OCI-M1 (cell line): Measurements from ENCODE around the gene COA1.
"Not testable (repeated sequence)": the region's sequence is repeated elsewhere in the genome, so short reads cannot be mapped to it uniquely, and the experiment has no call there.

Experiments used
- DNase-seq: peaks from one replicate; lab custom pipeline; 2025; lab: John Stamatoyannopoulos, UW

Gene COA1

DNA sequence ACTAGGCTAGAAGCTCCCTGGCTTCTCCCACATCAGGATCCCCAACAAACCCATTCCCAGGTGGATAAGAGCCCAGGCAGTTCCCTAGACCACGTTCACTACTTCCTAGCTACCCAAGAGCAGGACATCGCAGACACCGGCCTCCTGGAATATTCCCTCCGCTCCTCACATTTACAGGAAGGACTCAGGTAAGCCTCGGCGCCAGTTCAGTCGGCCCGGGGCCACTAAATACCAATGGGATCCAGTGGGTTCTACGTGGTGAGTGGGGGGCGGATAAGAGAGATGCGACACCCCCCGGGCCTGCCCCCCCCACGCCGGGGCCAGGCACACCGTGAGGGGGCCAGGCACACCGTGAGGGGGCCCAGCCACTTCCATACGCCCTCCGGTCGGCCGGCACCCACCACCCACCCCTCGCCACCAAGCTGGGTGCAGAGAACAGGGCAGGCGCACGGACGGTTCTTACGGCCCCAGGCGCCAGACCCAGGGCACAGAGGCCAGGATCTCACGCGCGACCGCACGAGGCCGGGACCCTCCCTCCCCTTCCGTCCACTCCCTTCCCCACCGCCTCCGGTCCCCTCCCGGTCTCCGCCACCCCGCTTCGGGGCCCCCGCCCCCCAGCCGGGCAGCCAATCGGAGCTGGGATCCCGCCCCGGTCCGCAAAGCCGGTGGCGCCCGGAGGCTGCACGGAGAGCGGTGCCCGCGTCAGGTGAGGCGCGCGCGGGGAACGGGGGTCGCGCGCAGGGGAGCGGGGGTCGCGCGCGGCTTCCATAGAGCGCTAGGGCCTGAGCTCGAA lies 28.9 kb upstream of the COA1 start, which contains the start of gene BLVRA:
BLVRA (plus strand) TSS at position 652 of the 793 bp plus-strand sequence. CDS start 12,479 bp downstream, outside the sequence.
- DNase-seq, result peak; percentile 64

DNA sequence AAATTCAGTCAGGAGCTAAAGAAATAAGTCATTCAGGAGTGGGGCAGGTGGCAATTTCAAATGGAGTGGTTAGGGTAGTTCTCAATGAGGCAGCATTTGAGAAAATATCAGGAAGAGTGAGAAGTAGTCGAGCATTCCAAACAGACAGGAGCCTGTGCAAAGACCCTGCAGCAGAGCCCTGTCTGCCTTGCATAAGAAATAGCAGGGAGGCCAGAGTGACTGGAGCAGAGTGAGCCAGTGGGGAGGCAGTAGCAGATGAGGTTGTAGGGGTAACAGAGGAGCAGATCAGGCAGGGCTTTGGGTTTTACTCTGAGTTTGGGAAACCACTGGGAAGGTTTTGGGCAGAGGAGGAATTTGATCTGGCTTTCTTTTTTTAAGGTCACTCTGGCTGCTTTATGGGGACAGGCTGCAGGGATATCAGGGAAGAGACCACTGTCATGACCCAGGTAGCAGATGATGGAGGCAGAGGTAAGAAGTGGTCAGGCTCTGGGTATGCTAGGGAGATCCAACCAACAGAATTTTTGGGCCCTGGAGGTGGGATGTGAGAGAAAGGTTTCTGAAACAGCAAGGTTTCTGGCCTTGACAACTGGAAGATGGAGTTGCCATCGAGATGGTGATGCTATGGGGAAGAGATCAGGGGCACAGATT lies 27.9 kb upstream of the COA1 start:
- DNase-seq, result peak; percentile 37

DNA sequence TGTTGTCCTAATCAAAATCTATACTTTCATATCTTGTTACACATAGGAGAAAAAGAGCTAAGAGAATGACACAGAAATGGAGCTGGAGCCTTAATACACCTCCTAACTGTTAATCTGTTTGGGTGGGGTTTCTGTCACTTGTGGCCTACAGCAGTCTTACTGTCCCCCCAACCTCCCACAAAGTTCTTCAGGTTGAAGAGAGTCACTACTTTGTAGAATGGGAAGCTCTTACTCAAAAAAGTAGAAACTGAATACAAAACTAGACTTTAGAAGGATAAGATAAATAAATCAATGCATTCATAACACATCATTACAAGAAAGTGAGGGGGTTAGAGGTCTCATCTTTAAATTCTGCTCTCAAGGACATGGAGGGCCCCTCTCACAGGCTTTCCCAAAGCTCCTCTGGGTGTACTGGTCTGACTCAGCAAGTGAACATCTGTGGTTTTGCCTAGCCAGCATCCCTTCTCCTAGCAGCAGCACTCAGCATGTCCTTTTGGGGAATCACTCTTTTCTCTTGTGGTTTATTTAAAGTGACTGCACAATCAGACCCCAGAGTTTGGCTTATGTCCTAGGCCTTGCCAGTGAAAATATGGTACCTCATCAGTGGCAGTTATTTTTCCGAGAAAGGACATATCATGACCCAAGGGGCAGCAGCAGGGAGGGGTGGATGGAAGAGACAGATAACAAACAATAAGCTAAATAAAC lies 27.2 kb upstream of the COA1 start:
- DNase-seq, result peak; percentile 89

DNA sequence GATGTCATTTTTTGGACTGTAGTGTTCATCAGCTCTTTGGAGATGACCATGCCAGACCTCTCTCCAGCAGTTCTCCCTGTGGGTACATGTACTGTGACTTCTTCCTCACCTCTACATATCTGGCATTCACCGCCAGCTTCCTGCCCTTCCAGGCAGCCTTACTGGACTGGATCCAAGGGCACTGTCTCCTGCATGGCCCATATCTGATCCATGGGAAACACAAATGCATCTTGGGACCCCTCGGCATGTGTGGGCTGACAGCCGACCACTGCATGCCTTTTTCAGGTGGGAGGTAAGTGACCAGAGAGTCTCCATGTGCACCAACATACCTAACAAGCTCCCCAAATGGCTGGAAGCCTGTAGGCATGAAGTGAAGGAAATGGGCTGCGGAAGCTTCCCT lies 25.3 kb upstream of the COA1 start:
- DNase-seq, result no peak

DNA sequence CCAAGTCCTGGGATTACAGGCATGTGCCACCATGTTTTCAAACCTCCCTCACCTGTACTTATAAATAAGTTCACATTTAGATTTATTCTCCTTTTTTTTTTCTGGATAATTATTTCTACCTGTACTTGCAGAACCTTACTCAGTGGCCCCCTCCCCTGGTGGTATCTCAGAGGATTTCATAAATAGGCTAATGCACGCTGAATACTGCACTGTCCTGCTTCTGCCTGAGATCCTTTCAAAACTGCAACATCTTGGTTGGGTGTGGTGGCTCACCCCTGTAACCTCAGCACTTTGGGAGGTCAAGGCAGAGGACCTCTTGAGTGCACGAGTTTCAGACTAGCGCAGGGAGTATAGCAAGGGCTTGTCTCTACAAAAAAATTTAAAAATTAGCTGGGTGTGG lies 24.5 kb upstream of the COA1 start:
- no peak for DNase-seq

DNA sequence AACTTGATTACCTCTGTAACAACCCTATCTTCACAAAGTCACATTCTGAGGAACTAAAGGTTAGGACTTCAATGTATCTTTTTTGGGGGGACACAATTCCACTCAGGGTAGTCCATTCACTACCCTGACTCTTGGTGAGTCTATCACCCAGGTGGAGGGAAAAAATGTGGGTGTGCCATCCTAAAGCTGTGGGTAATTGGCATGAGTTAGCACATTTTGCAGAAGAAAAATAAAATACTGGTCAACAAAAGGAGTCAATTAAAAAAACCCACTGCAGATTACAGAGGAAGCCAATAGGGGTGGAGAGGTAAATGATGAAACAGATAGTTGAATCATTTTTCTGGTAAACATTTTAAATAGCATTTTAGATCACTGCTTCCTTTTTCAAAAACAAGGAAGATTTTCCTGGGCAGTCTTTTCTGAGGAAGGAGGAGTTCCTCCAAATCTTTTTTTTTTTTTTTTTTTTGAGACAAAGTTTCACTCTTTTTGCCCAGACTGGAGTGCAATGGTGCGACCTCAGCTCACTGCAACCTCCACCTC lies 24.0 kb upstream of the COA1 start:
- peak; percentile 19 for DNase-seq

DNA sequence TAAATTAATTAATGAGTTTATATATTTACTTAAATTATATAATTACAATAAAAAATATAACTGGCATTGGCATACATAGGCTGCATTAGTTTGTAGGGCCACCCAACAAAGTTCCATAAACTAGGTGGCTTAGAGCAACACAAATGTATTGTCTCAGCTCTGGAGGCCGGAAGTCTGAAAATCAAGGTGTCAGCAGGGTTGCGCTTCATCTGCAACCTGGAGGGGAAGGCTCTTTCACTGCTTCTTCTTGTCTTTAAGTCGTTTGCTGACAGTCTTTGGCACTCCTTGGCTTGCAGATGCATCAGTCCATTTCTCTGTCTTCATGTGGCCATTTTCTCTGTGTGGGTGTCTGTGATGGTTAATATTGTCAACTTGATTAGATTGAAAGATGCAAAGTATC lies 23.1 kb upstream of the COA1 start:
- no peak for DNase-seq

DNA sequence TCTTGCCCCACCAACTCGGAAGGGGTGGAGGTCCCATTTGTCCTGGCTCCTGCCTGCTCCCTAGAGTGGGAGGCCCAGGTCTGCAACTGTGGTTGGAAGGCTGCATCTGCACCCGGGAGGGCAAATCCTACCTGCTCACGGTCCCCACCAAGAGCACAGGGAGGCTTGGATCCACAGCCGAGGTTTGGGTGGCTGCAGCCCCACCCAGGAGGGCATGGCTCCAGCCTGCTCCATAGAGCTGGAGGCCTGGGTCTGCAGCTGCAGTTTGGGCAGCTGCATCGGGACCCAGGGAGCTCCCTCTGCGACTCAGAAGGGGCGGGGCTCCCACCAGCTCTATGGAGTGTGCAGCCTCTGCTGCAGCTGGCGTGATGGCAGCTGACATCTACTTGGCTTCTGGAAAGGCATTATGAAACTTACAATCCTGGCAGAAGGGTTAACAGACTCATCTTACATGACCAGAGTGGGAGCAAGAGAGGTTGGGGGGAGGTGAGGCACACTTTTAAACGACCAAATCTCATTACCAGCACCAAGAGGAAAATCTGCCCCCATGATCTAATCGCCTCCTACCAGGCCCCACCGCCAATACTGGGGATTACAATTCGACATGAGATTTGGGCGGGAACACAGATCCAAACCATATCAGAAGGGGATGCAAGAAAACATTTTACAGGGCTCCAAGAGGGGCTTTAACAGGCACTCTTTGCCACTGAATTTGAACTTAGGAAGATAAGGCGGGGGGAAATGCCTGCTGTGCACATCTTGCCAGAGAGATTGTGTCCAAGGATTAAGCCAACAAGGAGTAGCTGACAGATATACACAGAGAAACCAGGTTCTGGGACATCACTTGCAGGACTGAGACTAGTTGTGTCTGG lies 20.9 kb upstream of the COA1 start:
- peak; percentile 89 for DNase-seq

DNA sequence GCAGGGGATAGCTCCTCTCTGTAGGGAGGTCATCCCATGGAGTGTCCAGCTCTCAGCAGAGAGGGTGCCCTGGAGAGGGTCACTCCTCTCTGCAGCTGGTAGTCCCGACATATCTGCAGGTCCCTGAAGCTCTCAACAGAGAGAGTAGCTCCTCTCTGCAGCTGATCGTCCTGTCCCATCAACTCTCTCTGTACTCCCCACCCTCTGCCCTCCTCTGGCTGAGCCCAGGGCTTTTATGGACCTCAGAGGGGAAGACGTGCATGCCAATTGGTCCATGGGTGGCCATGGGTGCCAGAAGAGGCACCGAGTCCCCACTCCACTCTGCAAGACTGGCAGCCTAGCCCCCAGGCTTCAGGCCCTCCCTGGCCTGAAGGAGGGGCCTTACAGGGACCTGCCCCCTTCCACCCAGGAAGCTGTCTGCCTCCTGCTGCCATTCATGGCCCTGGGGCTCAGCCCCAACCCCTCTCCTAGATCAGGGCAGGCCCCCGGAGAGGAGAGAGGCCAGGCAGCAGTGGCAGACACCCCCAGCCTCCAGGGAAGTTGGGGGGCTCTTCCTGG lies 20.1 kb upstream of the COA1 start:
- no peak for DNase-seq

DNA sequence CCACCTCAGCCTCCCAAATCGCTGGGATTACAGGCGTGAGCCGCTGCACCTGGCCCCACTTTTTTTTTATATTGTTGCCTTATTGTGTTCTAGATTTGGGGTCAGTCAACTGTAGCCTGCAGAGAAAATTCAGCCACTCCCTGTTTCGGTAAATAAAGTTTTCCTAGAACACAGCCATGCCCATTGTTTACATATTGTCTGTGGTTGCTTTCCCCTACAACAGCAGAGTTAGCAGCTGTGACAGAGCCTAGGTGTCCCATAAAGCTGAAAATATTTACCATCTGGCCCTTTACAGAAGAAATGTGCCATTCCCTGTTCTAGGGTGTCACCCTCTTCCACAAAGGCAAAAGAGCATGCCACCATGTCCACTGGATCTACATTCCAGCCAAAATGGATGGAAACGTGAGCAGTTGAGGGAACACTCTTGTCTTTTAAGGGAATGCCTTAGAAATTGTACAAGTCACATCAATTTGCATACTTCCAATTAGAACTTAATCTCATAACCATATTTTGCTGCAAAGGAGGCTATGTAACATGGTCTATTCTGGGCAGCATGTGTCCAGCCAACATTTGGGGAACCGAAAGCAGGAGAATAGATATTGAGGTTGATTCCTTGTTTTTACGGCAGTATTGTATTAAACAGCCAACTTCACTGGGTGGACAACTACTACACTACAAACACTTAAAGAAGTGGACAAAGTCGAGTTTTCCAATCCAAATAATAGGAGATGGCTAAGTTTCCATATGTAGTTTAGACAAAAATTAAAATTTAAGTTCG lies 18.2 kb upstream of the COA1 start:
- no peak for DNase-seq

DNA sequence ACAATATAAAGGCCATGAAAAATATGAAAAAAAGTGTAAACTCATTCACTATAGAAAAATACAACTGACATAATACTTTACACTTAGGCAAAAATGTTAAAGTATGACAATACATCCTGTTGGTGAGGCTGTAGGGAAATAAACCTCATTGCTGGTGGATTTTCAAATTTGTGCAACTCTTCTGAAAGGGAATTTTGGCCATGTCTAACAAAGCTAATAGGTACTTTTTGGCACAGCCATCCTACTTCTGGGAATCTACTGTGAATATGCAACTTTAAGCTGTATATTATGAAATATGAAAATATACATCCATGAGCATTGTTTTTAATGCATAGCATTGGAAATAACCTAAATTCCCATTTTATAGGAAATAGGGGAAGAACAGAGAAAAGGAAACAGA lies 13.4 kb upstream of the COA1 start:
- DNase-seq, result no peak

DNA sequence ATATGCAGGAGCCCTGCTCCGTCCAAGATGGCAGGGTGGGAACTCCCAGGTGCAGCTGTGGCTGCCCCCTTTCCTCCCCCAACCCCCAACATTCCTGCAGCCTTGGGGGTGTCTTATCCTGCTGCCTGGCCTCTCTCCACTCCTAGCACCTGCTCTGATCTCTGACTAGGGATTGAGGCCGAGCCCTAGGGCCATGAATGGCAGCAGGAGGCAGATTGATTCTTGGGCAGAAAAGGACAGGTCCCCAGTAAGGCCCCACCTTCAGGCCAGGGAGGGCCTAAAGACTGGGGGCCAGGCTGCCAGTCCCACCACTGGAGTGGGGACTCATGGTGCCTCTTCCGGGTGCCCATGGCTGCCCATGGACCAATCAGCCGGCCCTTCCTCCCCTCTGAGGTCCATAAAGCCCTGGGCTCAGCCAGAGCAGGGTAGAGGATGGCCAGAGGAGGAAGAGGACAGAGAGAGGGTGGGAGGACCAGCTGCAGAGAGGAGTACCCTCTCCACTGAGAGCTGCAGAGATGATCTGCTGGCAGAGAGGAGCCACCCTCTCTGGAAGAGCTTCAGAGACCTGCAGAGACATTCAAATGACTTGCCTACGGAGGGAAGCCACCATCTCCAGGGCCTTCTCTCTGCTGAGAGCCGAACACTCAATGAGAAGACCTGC lies 8.3 kb upstream of the COA1 start:
- no peak for DNase-seq

DNA sequence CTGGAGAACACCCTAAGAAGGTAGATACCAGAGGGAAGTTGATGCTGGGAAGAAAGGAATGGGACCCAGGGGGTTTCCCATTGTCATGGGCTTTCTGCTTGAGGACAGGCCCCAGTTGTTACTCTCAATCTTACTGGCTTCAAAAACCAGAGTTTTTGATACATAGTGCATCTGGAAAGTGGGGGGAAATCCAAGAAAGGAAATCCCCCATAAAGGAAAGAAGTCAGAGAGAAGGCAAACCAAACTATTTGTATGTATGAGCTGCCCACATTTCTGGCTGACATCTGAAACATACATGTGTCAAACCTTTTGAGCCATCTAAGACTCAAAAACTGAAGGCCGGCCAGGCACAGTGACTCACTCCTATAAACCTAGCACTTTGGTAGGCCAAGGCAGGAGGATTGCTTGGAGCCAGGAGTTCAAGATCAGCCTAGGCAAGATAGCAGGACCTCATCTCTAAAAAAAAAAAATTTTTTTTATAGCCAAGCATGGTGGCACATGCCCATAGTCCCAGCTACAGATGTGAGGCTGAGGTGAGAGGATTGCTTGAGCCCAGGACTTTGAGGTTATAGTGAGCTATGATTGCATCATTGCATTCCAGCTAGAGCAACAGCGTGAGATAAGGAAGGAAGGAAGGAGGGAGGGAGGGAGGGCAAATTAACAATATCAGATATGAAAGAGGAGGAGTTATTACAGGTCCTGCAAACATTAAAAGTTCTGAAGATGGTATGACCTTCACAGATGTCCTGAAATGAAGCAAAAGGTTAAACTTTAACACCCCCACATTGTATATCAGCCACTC lies 6.7 kb upstream of the COA1 start:
- DNase-seq, result peak; percentile 74

DNA sequence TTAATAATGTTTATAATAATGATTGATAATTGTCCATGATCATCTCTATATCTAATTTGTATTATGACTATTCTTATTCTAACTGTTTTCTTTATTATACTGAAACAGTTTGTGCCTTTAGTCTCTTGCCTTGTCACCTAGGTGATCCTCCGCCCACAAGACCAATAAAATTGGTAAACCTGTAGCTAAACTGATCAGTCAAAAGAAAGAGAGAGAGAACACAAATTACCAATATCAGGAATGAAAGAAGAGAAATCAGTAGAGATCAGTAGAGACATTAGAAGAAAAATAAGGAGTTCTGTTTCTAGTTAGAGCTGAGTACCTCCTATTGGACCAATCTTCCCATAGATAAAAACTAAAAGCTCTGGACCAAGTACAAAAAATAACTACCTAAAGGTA lies 6.1 kb upstream of the COA1 start:
- no peak for DNase-seq

DNA sequence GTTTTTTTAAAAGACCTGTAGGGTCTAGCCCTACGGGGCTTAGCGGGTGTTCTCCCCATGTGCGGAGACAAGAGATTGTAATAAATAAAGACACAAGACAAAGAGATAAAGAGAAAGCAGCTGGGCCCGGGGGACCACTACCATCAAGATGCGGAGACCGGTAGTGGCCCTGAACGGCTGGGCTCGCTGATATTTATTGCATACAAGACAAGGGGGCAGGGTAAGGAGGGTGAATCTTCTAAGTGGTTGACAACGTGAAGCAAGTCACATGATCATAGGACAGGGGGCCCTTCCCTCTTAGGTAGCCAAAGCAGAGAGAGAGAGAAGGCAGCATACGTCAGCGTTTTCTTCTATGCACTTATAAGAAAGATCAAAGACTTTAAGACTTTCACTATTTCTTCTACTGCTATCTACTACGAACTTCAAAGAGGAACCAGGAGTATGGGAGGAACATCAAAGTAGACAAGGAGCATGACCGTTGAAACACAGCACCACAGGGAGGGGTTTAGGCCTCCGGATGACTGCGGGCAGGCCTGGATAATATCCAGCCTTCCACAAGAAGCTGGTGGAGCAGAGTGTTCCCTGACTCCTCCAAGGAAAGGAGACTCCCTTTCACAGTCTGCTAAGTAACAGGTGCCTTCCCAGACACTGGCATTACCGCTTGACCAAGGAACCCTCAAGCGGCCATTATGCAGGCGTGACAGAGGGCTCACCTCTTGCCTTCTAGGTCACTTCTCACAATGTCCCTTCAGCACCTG lies 5.4 kb upstream of the COA1 start:
- DNase-seq, result peak; percentile 86

DNA sequence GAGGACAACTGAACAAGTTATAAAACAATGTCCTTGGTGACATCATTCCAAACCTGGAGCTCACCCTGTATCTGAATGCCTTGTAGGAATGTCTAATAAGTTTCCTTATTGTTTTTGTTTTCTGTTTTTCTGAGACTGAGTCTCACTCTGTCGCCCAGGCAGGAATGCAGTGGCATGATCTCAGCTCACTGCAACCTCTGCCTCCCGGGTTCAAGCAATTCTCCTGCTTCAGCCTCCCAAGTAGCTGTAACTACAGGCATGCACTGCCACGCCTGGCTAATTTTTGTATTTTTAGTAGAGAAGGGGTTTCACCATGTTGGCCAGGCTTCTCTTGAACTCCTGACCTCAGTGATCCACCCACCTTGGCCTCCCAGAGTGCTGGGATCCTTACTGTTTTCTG lies 2.2 kb upstream of the COA1 start:
- not testable (repeated sequence) for DNase-seq

DNA sequence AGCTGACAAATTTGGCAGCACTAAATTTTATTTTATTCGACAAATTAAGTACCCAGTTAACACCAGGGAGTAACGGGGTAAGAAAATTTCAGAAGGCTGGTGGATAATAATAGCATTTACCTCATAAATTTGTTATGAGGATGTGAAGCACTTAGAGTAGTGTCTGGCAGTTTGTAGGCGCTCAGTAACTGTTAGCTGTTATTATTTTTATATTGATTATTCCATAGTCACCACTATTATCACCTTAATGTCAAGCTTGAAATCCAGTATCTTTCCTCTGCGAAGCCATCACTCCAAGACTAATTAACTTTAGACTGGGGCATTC lies 563 bp upstream of the COA1 start:
- DNase-seq, result no peak

DNA sequence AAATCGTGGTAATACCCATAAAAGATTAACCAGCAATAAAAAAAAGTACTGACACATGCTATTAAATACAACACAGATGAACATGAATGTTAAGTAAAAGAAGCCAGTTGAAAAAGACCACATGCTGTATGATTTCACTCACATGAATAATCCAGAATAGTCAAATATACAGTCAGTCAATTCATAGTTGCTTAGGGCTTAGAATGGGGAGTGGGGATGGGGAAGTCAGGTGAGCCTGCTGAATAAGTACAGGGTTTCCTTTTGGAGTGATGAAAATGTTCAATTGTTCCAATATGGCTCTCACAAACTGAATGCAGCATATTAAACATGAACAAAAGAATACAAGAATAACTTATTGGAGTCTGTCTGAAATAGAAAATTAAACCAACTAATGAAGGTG lies 1.8 kb downstream of the COA1 start:
- no peak for DNase-seq

DNA sequence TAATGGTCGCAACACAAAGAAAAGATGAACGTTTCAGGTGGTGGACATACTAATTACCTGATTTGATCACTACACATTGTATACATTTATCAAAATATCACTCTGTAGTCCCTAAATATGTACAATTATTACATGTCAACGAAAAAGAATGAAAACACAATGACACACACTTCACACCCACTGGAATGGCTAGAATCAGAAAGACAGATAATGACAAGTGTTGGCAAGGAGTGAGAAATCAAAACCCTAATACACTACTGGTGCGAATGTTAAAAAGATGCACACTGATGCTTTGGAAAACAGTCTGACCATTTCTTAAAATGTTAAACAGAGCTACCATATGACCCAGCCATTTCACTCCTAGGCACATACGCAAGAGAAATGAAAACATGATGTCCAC lies 2.3 kb downstream of the COA1 start:
- DNase-seq, result no peak
